ENCODE measurements around the gene IQSEC1. TPM values are rescaled to one million over a fixed set of nuclear protein-coding genes. Genes with fewer than 3 reads are reported as not detected.

Gene IQSEC1
- total RNA-seq, 2 donors from 2014 or later, result 31.2 to 53.5 TPM

Other genes starting within 250 kb of the IQSEC1 start
- 1,000 to 10,000 TPM; 2,781 to 2,931 TPM for gene RPL32, start 231.9 kb downstream of the IQSEC1 start, total RNA-seq

Data from activated T-cell treated with anti-CD3 and anti-CD28 coated beads, Interleukin-2, amount 50 U/mL, for 72 hours (primary cell).